IPS-20b (cell line): ENCODE results near the gene CCDC50.

Source experiments
- H3K27ac ChIP-seq: one replicate; pipeline ENCODE4 v1.5.1; 2013; ENCODE audit warnings: low read length
- H3K27me3 ChIP-seq: 2 replicates; pipeline ENCODE4 v1.6.1; 2013; ENCODE audit warnings: mild to moderate bottlenecking, low read length, inconsistent platforms; ENCODE audit not compliant: insufficient read depth
- H3K36me3 ChIP-seq: 2 replicates; pipeline ENCODE4 v1.6.1; 2013; ENCODE audit warnings: low read depth, mild to moderate bottlenecking, inconsistent platforms, low read length, moderate library complexity; ENCODE audit not compliant: insufficient read depth
- H3K4me1 ChIP-seq: 2 replicates; pipeline ENCODE4 v1.6.1; 2013; ENCODE audit warnings: mild to moderate bottlenecking, control low read depth, inconsistent platforms, low read length, moderate library complexity; ENCODE audit not compliant: insufficient read depth
- H3K4me3 ChIP-seq: 2 replicates; pipeline ENCODE4 v1.5.1; 2013; ENCODE audit warnings: mild to moderate bottlenecking, low read length, inconsistent platforms
- H3K9ac ChIP-seq: 2 replicates; pipeline ENCODE4 v1.6.1; 2013; ENCODE audit warnings: low read depth, mild to moderate bottlenecking, inconsistent platforms, low read length, moderate library complexity
- H3K9me3 ChIP-seq: 2 replicates; pipeline ENCODE4 v1.6.1; 2013; ENCODE audit warnings: mild to moderate bottlenecking, low read depth, low read length, inconsistent platforms; ENCODE audit not compliant: insufficient read depth

The CCDC50 gene

DNA sequence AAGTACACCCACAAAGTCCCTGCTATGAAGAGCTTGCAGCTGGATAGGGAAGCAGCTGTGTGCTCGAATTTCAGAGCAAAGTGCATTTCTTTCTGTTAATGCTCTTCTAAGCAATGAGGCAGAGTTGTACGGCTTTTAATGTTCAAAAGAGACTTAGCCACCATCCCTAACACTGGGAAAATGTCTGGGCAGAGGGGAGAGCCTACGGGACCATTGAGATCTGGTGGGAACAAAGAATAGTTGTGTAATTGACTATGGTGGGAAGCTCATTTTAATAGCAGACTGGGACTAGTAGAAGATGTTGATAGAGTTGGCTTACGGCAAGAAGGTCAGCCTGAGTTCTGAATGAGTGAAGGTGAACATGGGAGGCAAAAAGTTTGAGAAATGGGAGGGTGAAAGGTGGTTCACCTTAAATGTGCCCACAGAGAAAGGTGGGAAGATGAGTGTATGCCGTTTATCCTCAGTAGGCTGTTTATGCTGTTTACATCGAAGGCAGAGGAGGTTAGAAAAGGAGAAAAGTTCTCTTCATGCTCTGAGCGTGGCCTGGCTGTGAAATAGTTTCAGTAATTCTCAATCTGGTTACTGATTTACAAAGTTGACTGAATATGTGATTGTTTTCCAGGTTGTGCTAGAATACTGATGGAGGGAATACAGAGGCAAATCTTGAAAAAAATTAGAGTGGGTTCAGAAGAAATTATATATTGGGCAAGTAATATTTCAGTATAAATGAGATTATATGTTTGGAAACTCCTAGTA, 24.0 kb downstream of the CCDC50 start:
- Histone ChIP-seq H3K9ac (no peak overlapping the region), H3K9me3 (no peaks in the 10 kb centered on the region), H3K27me3 (no peaks in the 10 kb centered on the region), H3K4me3 (no peak overlapping the region), H3K36me3 (peaks cover 5% of the 10 kb centered on the region; the same call in 1 of the 2 replicates), H3K27ac (no peak overlapping the region), H3K4me1 (peaks cover 33% of the 10 kb centered on the region)

DNA sequence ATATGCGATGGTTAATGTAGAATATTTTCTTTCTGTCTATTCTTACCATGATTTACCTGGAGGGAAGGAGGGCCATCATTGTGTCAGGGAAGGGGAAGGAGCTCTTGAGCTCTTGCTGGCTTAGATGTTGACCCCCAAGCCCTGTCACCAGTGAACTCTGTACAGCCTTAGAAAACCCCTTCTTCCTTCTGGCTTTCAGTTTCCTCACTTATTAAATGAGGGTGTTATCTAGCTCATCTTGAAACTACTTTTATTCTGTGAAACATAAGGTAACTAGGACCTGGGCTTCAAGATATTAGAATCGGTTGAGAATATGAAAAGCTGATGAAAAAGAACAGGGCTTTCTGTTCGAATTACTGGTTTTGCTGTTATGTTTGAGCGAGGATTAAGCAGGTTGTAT, 26.2 kb downstream of the CCDC50 start:
- Histone ChIP-seq H3K36me3 (peaks cover 9% of the 10 kb centered on the region; the same call in 1 of the 2 replicates), H3K9me3 (no peaks in the 10 kb centered on the region), H3K9ac (no peak overlapping the region), H3K4me1 (peaks cover 39% of the 10 kb centered on the region), H3K27ac (no peak overlapping the region), H3K4me3 (no peak overlapping the region), H3K27me3 (no peaks in the 10 kb centered on the region)

- no peak overlapping the region for H3K27ac ChIP-seq
- no peak overlapping the region for H3K9ac ChIP-seq
- no peaks in the 10 kb centered on the region for H3K27me3 ChIP-seq
- no peaks in the 10 kb centered on the region for H3K9me3 ChIP-seq
- H3K36me3 ChIP-seq: peaks cover 18% of the 10 kb centered on the region
- no peak overlapping the region for H3K4me3 ChIP-seq
- peaks cover 36% of the 10 kb centered on the region for H3K4me1 ChIP-seq
Measured at GRCh38 chr3:191356631-191357439, 27.6 kb downstream of the CCDC50 start.

DNA sequence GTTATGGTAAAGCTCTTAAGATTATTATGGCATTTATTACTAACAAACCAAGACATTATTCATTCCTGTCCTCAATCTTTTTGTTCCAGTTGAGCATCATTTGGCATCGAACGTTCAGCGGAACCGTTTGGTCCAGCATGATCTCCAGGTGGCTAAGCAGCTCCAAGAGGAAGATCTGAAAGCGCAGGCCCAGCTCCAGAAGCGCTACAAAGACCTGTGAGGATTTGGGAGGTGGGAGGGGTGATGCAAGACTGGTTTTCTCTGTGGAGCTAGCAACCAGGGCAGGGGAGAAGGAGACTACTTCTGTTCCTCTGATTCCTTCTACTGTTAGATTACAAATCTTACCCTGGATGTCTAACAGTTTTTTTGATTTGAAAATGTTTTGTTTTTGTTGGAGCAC, 28.7 kb downstream of the CCDC50 start:
- Histone ChIP-seq H3K36me3 (peaks cover 27% of the 10 kb centered on the region), H3K9me3 (no peaks in the 10 kb centered on the region), H3K4me1 (peaks cover 36% of the 10 kb centered on the region), H3K27ac (peak overlapping the region; percentile 18), H3K4me3 (no peak overlapping the region), H3K27me3 (no peaks in the 10 kb centered on the region), H3K9ac (no peak overlapping the region)

GRCh38 chr3:191358929-191359328, 29.7 kb downstream of the CCDC50 start:
- peaks cover 27% of the 10 kb centered on the region for H3K36me3 ChIP-seq
- H3K4me1 ChIP-seq: peaks cover 35% of the 10 kb centered on the region
- H3K9ac ChIP-seq: peak overlapping the region; percentile 23; the same call in 1 of the 2 replicates
- H3K9me3 ChIP-seq: no peaks in the 10 kb centered on the region
- H3K4me3 ChIP-seq: no peak overlapping the region
- H3K27me3 ChIP-seq: no peaks in the 10 kb centered on the region
- peak overlapping the region; percentile 18 for H3K27ac ChIP-seq

- Histone ChIP-seq H3K27me3 (no peaks in the 10 kb centered on the region), H3K4me3 (no peak overlapping the region), H3K36me3 (peaks cover 27% of the 10 kb centered on the region), H3K9ac (no peak overlapping the region), H3K27ac (no peak overlapping the region), H3K9me3 (no peaks in the 10 kb centered on the region), H3K4me1 (peaks cover 48% of the 10 kb centered on the region)
Measured at GRCh38 chr3:191360620-191361019, 31.4 kb downstream of the CCDC50 start.

DNA sequence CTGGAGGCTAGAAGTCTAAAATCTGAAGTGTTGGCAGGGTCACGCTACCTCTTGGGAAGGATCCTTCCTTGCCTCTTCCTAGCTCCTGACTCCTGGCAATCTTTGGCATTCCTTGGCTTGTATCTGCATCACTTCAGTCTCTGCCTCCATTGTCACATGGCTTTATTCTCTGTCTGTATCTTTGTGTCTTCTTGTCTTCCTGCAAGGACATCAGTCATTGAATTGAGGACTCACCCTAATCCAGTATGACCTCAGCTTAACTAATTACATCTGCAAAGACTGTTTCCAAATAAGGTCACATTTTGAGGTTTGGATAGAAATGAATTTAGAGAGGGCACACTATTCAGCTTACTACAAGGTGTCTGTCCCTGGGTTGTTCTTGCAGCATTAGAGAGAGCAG, 32.3 kb downstream of the CCDC50 start:
- Histone ChIP-seq H3K27me3 (no peaks in the 10 kb centered on the region), H3K36me3 (peaks cover 27% of the 10 kb centered on the region), H3K9me3 (no peaks in the 10 kb centered on the region), H3K4me3 (no peak overlapping the region), H3K4me1 (peaks cover 49% of the 10 kb centered on the region), H3K27ac (peak overlapping the region; percentile 22), H3K9ac (no peak overlapping the region)

DNA sequence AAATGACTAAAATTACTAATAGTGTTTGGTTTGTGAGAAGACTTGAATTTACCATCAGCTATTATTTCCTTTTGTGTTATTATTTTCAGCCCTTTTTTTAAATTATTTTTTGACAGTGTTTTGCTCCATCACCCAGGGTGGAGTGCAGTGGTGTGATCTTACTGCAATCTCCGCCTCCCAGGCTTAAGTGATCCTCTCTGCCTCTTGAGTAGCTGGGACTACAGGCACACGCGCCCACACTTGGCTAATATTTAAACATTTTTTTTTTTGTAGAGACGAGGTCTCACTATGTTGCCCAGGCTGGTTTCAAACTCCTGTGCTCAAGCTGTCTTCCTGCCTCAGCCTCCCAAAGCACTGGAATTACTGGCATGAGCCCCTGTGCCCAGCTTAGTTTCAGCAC, 32.8 kb downstream of the CCDC50 start:
- Histone ChIP-seq H3K27me3 (no peaks in the 10 kb centered on the region), H3K4me1 (peaks cover 47% of the 10 kb centered on the region), H3K9ac (no peak overlapping the region), H3K27ac (no peak overlapping the region), H3K9me3 (no peaks in the 10 kb centered on the region), H3K36me3 (peaks cover 27% of the 10 kb centered on the region), H3K4me3 (no peak overlapping the region)

- Histone ChIP-seq H3K9ac (no peak overlapping the region), H3K36me3 (peaks cover 27% of the 10 kb centered on the region), H3K9me3 (no peaks in the 10 kb centered on the region), H3K27ac (no peak overlapping the region), H3K27me3 (no peaks in the 10 kb centered on the region), H3K4me3 (no peak overlapping the region), H3K4me1 (peaks cover 48% of the 10 kb centered on the region)
Measured at GRCh38 chr3:191362524-191363090, 33.4 kb downstream of the CCDC50 start.

- Histone ChIP-seq H3K27me3 (no peaks in the 10 kb centered on the region), H3K27ac (no peak overlapping the region), H3K36me3 (peaks cover 22% of the 10 kb centered on the region), H3K4me3 (no peak overlapping the region), H3K9ac (no peak overlapping the region), H3K9me3 (no peaks in the 10 kb centered on the region), H3K4me1 (peaks cover 49% of the 10 kb centered on the region)
Measured at GRCh38 chr3:191363221-191363620, 34.0 kb downstream of the CCDC50 start.

DNA sequence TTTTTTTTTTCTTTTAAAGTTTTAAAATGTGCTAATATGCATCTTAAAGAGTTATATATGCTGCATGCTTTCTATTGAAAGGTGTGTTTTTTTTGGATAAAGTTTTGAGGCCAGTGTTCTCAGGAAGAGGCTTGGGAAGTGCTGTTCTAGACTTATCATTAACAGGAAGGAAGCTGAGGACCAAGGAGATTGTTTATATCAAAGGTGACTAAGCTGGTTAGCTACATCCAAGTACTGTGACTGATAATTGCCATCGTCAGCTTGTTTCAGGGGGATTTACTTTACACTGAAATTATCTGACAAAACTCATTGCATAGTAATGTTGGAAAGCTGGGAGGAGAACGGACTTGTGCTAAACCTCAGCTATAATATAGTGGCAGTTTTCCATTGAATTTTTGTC, 37.5 kb downstream of the CCDC50 start:
- Histone ChIP-seq H3K9me3 (no peaks in the 10 kb centered on the region), H3K9ac (no peak overlapping the region), H3K36me3 (peaks cover 21% of the 10 kb centered on the region), H3K4me3 (no peak overlapping the region), H3K4me1 (peaks cover 49% of the 10 kb centered on the region), H3K27me3 (no peaks in the 10 kb centered on the region), H3K27ac (no peak overlapping the region)
